ENCODE measurements around the gene ABHD12B.

DNA sequence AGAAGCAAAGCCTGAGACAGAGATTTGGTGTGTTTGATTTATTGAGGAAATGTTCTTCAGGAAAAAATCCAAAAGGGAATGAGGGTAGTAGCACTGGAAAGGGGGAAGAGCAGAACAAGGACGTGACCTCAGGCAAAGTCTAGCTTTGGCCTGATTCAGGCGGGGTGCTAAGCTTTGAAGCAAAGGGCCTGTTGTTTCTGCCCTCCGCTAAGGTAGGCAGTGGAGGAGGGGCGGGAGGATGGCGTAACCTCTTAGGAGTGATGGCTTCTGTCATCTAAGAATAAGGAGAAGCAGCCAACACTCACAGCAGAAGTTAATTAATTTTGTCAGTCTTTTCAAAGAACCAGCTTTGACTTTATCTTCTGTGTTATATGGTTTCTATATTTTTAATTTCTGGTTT is 20.4 kb downstream of the ABHD12B start:
- TF ChIP-seq, protein P1, sequence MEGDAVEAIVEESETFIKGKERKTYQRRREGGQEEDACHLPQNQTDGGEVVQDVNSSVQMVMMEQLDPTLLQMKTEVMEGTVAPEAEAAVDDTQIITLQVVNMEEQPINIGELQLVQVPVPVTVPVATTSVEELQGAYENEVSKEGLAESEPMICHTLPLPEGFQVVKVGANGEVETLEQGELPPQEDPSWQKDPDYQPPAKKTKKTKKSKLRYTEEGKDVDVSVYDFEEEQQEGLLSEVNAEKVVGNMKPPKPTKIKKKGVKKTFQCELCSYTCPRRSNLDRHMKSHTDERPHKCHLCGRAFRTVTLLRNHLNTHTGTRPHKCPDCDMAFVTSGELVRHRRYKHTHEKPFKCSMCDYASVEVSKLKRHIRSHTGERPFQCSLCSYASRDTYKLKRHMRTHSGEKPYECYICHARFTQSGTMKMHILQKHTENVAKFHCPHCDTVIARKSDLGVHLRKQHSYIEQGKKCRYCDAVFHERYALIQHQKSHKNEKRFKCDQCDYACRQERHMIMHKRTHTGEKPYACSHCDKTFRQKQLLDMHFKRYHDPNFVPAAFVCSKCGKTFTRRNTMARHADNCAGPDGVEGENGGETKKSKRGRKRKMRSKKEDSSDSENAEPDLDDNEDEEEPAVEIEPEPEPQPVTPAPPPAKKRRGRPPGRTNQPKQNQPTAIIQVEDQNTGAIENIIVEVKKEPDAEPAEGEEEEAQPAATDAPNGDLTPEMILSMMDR (conservative IDR thresholded peaks at IDR 0.05; ENCODE audit: low read depth, low read length), result no peak
- no peak for TF ChIP-seq EZH2 (IDR thresholded peaks at IDR 0.05; ENCODE audit: borderline replicate concordance, low read depth, low read length, poor library complexity, severe bottlenecking)

All from A673 (cell line).